ENCODE data around the gene ZNRF3.

GRCh38 chr22:29065468-29066190 is 182.3 kb downstream of the ZNRF3 start:
- TF ChIP-seq EZH2 (IDR thresholded peaks at IDR 0.05; ENCODE audit: low read length) = no peak
- no peak for TF ChIP-seq CTCF (optimal IDR thresholded peaks at IDR 0.05 in 1 of 3, IDR thresholded peaks at IDR 0.05 in 1 of 3, conservative IDR thresholded peaks at IDR 0.05 in 1 of 3; ENCODE audit: extremely low read depth in 1 of 3, insufficient read depth in 2 of 3, low read length in 3 of 3)
